ENCODE data around the gene ADD1.

ADD1 gene

DNA sequence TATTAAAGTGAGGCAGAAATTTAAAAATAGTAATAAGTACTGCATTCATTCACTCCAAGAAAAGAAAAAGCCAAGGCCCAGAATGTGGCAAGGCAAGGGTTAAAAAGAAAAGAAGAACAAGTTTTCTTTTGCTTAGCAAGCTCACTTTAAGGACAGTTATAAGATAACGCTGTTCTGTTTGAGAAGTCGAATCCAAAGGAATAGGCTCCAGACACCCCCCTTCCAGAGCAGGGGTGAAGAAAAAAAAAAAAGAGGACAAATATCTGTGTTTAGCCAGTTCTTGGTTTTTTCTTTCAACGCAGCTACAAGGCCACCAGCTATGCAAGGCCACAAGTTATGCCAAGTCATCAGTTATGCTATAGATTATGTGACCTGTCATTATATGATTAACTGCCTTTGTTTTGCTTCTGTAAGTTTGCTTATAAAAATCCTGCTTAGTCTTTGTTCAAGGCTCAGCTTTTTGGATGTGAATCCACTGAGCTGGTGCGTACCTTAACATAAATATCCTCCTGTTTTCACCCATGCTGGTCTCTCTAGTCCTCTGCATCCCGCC, 121.1 kb downstream of the ADD1 start:
- Histone ChIP-seq H3K27me3 (ENCODE audit: insufficient read depth, insufficient read length) (peaks cover 15% of the 10 kb centered on the region), H3K36me3 (ENCODE audit: insufficient read depth, insufficient read length, low read length) (peaks cover 11% of the 10 kb centered on the region), H3K4me1 (ENCODE audit: insufficient read depth, insufficient read length) (peaks cover 4% of the 10 kb centered on the region), H3K9me3 (ENCODE audit: insufficient read depth, low read length) (no peaks in the 10 kb centered on the region), H3K4me3 (ENCODE audit: insufficient read length, low read depth) (no peak overlapping the region), H3K9ac (ENCODE audit: insufficient read length, low read depth) (no peak overlapping the region)
- TF ChIP-seq SUZ12 (IDR thresholded peaks at IDR 0.05; ENCODE audit: extremely low read depth, insufficient read depth, insufficient read length) (no peak), ZNF274 (IDR thresholded peaks at IDR 0.05; ENCODE audit: low read depth, low read length) (no peak), YY1 (IDR thresholded peaks at IDR 0.05; ENCODE audit: insufficient read depth, insufficient read length) (no peak)
- DNase-seq (ENCODE audit: low read depth, low spot score) = no peak

DNA sequence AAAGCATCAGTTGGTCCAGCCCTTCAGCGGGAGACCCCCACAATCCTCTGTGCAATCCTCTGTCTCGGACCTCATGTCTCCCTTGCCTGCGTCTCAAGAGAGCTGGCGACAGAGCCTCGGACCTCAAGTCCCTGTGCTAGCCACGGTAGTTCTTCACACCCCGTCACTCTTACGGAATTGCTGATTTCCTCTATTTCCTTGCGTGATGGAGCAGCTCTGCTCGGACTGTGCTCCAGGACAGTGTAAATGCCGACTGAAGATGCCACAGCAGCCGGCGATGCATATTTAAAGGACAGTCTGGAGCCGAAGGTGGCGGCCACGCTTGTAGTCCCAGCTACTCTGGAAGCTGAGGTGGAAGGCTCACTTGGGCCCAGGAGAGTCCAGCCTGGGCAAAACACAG, 121.6 kb downstream of the ADD1 start:
- peaks cover 4% of the 10 kb centered on the region for H3K4me1 ChIP-seq (ENCODE audit: insufficient read depth, insufficient read length)
- peaks cover 9% of the 10 kb centered on the region for H3K36me3 ChIP-seq (ENCODE audit: insufficient read depth, insufficient read length, low read length)
- H3K4me3 ChIP-seq (ENCODE audit: insufficient read length, low read depth) = no peak overlapping the region
- TF ChIP-seq SUZ12 (IDR thresholded peaks at IDR 0.05; ENCODE audit: extremely low read depth, insufficient read depth, insufficient read length) = no peak
- no peak for TF ChIP-seq YY1 (IDR thresholded peaks at IDR 0.05; ENCODE audit: insufficient read depth, insufficient read length)
- TF ChIP-seq ZNF274 (IDR thresholded peaks at IDR 0.05; ENCODE audit: low read depth, low read length) = no peak
- no peak for DNase-seq (ENCODE audit: low read depth, low spot score)
- H3K9me3 ChIP-seq (ENCODE audit: insufficient read depth, low read length) = no peaks in the 10 kb centered on the region
- no peak overlapping the region for H3K9ac ChIP-seq (ENCODE audit: insufficient read length, low read depth)
- H3K27me3 ChIP-seq (ENCODE audit: insufficient read depth, insufficient read length) = peaks cover 15% of the 10 kb centered on the region

DNA sequence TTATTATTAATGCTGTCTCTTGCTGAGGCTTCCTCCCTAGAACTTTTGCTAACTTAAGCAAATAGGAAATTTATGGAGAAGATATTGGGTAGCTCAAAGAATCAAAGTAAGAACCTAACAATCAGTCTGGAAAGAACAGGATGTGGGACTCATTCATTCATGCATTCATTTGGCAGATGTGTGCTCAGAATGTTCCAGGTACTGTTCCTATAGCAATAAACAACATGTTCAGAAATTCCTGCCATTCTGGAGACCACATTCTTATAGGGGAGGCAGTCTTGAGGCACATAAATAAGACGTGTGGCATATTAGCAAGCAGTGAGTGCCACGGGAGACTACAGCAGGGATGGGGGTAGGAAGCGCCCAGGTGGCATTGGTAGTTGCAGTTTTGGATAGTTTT, 124.7 kb downstream of the ADD1 start:
- H3K9me3 ChIP-seq (ENCODE audit: insufficient read depth, low read length) = no peaks in the 10 kb centered on the region
- no peak overlapping the region for H3K9ac ChIP-seq (ENCODE audit: insufficient read length, low read depth)
- TF ChIP-seq ZNF274 (IDR thresholded peaks at IDR 0.05; ENCODE audit: low read depth, low read length) (no peak), SUZ12 (IDR thresholded peaks at IDR 0.05; ENCODE audit: extremely low read depth, insufficient read depth, insufficient read length) (no peak), YY1 (IDR thresholded peaks at IDR 0.05; ENCODE audit: insufficient read depth, insufficient read length) (no peak)
- peaks cover 4% of the 10 kb centered on the region for H3K4me1 ChIP-seq (ENCODE audit: insufficient read depth, insufficient read length)
- peaks cover 15% of the 10 kb centered on the region for H3K27me3 ChIP-seq (ENCODE audit: insufficient read depth, insufficient read length)
- no peak for DNase-seq (ENCODE audit: low read depth, low spot score)
- no peak overlapping the region for H3K4me3 ChIP-seq (ENCODE audit: insufficient read length, low read depth)
- peaks cover 4% of the 10 kb centered on the region for H3K36me3 ChIP-seq (ENCODE audit: insufficient read depth, insufficient read length, low read length)

DNA sequence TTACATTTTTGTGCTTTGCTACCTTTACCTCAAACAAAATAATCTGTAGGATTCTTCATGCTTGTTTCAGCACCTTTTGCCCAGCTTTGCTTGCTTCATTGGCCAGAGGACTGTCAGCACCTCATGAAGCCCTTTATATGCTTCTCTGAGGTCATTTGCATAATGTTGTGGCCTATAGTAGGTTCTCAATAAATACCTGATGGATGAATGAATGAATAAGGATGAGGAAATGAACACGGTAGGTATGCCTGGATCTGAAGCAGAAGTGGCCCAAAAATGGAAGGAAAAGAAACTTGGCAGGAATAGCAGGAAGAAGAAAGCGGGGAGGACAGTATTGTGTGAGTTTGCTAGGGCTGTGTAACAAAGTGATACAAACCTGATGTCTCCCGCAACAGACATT, 127.6 kb downstream of the ADD1 start:
- Histone ChIP-seq H3K9me3 (ENCODE audit: insufficient read depth, low read length) (no peaks in the 10 kb centered on the region), H3K27me3 (ENCODE audit: insufficient read depth, insufficient read length) (no peaks in the 10 kb centered on the region), H3K9ac (ENCODE audit: insufficient read length, low read depth) (no peak overlapping the region), H3K36me3 (ENCODE audit: insufficient read depth, insufficient read length, low read length) (no peaks in the 10 kb centered on the region), H3K4me3 (ENCODE audit: insufficient read length, low read depth) (no peak overlapping the region), H3K4me1 (ENCODE audit: insufficient read depth, insufficient read length) (peaks cover 4% of the 10 kb centered on the region)
- no peak for TF ChIP-seq YY1 (IDR thresholded peaks at IDR 0.05; ENCODE audit: insufficient read depth, insufficient read length)
- TF ChIP-seq SUZ12 (IDR thresholded peaks at IDR 0.05; ENCODE audit: extremely low read depth, insufficient read depth, insufficient read length) = no peak
- TF ChIP-seq ZNF274 (IDR thresholded peaks at IDR 0.05; ENCODE audit: low read depth, low read length) = no peak
- no peak for DNase-seq (ENCODE audit: low read depth, low spot score)

DNA sequence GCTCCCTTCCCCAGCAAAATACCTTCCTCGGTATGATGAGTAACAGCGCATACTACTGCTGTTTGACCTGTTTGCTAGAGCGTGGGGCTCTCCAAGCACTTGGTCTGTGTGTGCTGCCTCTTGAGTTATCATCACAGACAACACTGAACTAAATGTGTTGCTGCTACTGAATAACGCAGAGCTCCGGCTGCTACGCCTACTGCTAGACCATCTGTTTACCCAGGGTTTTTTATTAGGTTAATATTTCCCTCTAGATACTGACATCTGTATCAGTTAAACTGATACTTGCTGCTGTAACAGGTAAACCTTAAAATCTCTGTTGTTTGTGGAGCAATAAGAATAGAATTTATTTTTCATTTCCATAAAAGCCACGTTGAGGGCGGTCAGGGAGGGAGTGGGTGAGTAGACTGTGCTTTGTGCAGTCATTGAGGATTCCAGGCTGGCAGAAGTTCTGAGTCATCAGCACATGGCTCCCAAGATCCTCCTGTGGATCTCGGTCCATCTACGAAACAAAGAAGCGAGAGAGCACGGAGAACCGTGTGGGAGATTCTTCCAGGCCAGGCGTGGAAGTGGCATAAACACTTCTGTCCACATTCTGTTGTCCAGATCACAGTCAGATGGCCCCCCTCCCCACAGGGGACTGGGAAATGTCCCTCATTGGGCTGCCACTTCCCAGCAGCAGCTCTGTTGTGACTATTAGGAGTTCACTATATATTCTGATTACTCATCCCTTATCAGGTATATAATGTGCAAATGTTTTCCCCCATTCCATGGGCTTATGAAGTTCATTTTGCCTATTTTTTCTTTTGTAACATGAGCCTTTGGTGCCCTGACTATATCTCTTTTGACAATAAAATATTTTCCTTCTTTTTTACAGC, 133.8 kb downstream of the ADD1 start:
- TF ChIP-seq SUZ12 (IDR thresholded peaks at IDR 0.05; ENCODE audit: extremely low read depth, insufficient read depth, insufficient read length) = no peak
- no peak for TF ChIP-seq YY1 (IDR thresholded peaks at IDR 0.05; ENCODE audit: insufficient read depth, insufficient read length)
- no peak for TF ChIP-seq ZNF274 (IDR thresholded peaks at IDR 0.05; ENCODE audit: low read depth, low read length)
- Histone ChIP-seq H3K9me3 (ENCODE audit: insufficient read depth, low read length) (peaks cover 24% of the 10 kb centered on the region), H3K36me3 (ENCODE audit: insufficient read depth, insufficient read length, low read length) (no peaks in the 10 kb centered on the region), H3K4me3 (ENCODE audit: insufficient read length, low read depth) (no peak overlapping the region), H3K9ac (ENCODE audit: insufficient read length, low read depth) (no peak overlapping the region), H3K4me1 (ENCODE audit: insufficient read depth, insufficient read length) (no peaks in the 10 kb centered on the region), H3K27me3 (ENCODE audit: insufficient read depth, insufficient read length) (no peaks in the 10 kb centered on the region)
- DNase-seq (ENCODE audit: low read depth, low spot score) = no peak

Measured in NT2/D1 (cell line).